Liver (tissue), 3 donors: Measurements from ENCODE around the gene LIMS2.

ENCODE experiments used
- GABPA ChIP-seq, 2 donors: IDR thresholded peaks in 1 of 2; conservative IDR thresholded peaks in 1 of 2; 2 replicates each; pipeline ENCODE4 v1.6.1; 2016; ENCODE audit warnings: antibody characterized with exemption in 2 of 2, mild to moderate bottlenecking in 1 of 2, moderate library complexity in 1 of 2
- HNF4A ChIP-seq, 2 donors: conservative IDR thresholded peaks; 2 replicates each; pipeline ENCODE4 v1.6.1; 2016; ENCODE audit warnings: antibody characterized with exemption in 2 of 2, mild to moderate bottlenecking in 2 of 2
- HNF4G ChIP-seq: IDR thresholded peaks from 2 replicates; pipeline ENCODE4 v1.6.1; 2016; ENCODE audit warnings: antibody characterized with exemption
- JUND ChIP-seq, 2 donors: IDR thresholded peaks; 2 replicates each; pipeline ENCODE4 v1.6.1; 2016; ENCODE audit warnings: antibody characterized with exemption in 2 of 2
- RAD21 ChIP-seq, 2 donors: IDR thresholded peaks; 2 replicates each; pipeline ENCODE4 v1.6.1; 2016; ENCODE audit warnings: antibody characterized with exemption in 2 of 2, mild to moderate bottlenecking in 2 of 2
- RXRA ChIP-seq, 2 donors: IDR thresholded peaks; 2 replicates each; pipeline ENCODE4 v1.6.1; 2017 to 2018; ENCODE audit warnings: antibody characterized with exemption in 2 of 2, mild to moderate bottlenecking in 1 of 2
- SP1 ChIP-seq: IDR thresholded peaks from 2 replicates; pipeline ENCODE4 v1.6.1; 2018; ENCODE audit warnings: antibody characterized with exemption, mild to moderate bottlenecking
- TAF1 ChIP-seq: conservative IDR thresholded peaks from 2 replicates; pipeline ENCODE4 v1.6.1; 2016; ENCODE audit warnings: antibody characterized with exemption, mild to moderate bottlenecking
- YY1 ChIP-seq: IDR thresholded peaks from 2 replicates; pipeline ENCODE4 v1.6.1; 2016; ENCODE audit warnings: antibody characterized with exemption, mild to moderate bottlenecking
- ZBTB33 ChIP-seq: IDR thresholded peaks from 2 replicates; pipeline ENCODE4 v1.6.1; 2016; ENCODE audit warnings: antibody characterized with exemption
- TF ChIP-seq, protein P1 (sequence below): fragments of 150-350 bp; IDR thresholded peaks from 2 replicates; pipeline ENCODE4 v1.5.1; 2017; ENCODE audit warnings: improper control_type of control experiment, low read depth, low read length; ENCODE audit not compliant: missing input control
- TF ChIP-seq, protein P2 (sequence below): IDR thresholded peaks from 2 replicates; pipeline ENCODE4 v1.6.1; 2016; ENCODE audit warnings: antibody characterized with exemption
- TF ChIP-seq, protein P3 (sequence below): IDR thresholded peaks from 2 replicates; pipeline ENCODE4 v1.6.1; 2016; ENCODE audit warnings: antibody characterized with exemption, mild to moderate bottlenecking
- TF ChIP-seq, protein P4 (sequence below): IDR thresholded peaks from 2 replicates; pipeline ENCODE4 v1.6.1; 2016; ENCODE audit warnings: antibody characterized with exemption
- donor health status: healthy.
- donor health status: healthy.

DNA sequence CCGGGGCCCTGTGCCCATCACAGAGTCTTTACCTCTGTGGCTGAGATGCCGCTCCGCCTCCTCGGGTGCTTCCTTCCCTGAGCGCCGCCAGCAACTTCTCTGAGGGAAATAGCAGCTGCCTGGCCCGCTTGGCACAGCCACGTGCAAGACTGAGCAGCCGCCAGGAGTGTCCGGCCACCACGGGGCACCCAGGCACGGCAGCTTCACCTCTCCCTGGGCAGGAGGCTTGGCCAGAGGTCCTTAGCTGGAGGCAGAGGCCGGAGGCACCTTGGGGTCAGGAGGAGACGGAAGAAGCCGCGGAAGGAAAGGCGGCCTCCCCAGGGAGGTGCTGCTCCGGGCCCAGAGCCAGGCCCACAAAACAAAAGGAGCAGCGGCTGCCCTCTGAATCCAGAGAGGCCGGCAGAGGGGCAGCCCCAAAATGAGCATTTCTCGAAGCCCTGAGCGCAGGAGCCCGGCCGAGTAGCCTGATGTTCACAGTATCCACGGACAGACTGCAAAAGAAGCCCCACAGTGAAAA lies 6.0 kb upstream of the LIMS2 start:
- TF ChIP-seq, protein P1, sequence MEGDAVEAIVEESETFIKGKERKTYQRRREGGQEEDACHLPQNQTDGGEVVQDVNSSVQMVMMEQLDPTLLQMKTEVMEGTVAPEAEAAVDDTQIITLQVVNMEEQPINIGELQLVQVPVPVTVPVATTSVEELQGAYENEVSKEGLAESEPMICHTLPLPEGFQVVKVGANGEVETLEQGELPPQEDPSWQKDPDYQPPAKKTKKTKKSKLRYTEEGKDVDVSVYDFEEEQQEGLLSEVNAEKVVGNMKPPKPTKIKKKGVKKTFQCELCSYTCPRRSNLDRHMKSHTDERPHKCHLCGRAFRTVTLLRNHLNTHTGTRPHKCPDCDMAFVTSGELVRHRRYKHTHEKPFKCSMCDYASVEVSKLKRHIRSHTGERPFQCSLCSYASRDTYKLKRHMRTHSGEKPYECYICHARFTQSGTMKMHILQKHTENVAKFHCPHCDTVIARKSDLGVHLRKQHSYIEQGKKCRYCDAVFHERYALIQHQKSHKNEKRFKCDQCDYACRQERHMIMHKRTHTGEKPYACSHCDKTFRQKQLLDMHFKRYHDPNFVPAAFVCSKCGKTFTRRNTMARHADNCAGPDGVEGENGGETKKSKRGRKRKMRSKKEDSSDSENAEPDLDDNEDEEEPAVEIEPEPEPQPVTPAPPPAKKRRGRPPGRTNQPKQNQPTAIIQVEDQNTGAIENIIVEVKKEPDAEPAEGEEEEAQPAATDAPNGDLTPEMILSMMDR: no peak
- TF ChIP-seq, protein P2, sequence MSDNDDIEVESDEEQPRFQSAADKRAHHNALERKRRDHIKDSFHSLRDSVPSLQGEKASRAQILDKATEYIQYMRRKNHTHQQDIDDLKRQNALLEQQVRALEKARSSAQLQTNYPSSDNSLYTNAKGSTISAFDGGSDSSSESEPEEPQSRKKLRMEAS: no peak
- no peak for TF ChIP-seq RXRA (IDR thresholded peaks at IDR 0.05)
- no peak for TF ChIP-seq HNF4A (conservative IDR thresholded peaks at IDR 0.05)
- TF ChIP-seq, protein P3, sequence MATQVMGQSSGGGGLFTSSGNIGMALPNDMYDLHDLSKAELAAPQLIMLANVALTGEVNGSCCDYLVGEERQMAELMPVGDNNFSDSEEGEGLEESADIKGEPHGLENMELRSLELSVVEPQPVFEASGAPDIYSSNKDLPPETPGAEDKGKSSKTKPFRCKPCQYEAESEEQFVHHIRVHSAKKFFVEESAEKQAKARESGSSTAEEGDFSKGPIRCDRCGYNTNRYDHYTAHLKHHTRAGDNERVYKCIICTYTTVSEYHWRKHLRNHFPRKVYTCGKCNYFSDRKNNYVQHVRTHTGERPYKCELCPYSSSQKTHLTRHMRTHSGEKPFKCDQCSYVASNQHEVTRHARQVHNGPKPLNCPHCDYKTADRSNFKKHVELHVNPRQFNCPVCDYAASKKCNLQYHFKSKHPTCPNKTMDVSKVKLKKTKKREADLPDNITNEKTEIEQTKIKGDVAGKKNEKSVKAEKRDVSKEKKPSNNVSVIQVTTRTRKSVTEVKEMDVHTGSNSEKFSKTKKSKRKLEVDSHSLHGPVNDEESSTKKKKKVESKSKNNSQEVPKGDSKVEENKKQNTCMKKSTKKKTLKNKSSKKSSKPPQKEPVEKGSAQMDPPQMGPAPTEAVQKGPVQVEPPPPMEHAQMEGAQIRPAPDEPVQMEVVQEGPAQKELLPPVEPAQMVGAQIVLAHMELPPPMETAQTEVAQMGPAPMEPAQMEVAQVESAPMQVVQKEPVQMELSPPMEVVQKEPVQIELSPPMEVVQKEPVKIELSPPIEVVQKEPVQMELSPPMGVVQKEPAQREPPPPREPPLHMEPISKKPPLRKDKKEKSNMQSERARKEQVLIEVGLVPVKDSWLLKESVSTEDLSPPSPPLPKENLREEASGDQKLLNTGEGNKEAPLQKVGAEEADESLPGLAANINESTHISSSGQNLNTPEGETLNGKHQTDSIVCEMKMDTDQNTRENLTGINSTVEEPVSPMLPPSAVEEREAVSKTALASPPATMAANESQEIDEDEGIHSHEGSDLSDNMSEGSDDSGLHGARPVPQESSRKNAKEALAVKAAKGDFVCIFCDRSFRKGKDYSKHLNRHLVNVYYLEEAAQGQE: no peak
- no peak for TF ChIP-seq YY1
- no peak for TF ChIP-seq ZBTB33
- no peak for TF ChIP-seq TAF1
- TF ChIP-seq GABPA (IDR thresholded peaks at IDR 0.05 in 1 of 2, conservative IDR thresholded peaks at IDR 0.05 in 1 of 2): no peak
- no peak for TF ChIP-seq SP1
- TF ChIP-seq JUND (IDR thresholded peaks at IDR 0.05): no peak
- TF ChIP-seq RAD21 (IDR thresholded peaks at IDR 0.05): no peak
- TF ChIP-seq, protein P4, sequence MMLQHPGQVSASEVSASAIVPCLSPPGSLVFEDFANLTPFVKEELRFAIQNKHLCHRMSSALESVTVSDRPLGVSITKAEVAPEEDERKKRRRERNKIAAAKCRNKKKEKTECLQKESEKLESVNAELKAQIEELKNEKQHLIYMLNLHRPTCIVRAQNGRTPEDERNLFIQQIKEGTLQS: no peak
- no peak for TF ChIP-seq HNF4G
